ENCODE data around the gene UMODL1. TPM values are rescaled to one million over a fixed set of nuclear protein-coding genes. Genes with fewer than 3 reads are reported as not detected.

The UMODL1 gene
- total and polyA plus RNA-seq, 2 of the 13 experiments (the other 11 are each of a cell fraction or from before 2014, with no cell fraction given) = not detected

DNA sequence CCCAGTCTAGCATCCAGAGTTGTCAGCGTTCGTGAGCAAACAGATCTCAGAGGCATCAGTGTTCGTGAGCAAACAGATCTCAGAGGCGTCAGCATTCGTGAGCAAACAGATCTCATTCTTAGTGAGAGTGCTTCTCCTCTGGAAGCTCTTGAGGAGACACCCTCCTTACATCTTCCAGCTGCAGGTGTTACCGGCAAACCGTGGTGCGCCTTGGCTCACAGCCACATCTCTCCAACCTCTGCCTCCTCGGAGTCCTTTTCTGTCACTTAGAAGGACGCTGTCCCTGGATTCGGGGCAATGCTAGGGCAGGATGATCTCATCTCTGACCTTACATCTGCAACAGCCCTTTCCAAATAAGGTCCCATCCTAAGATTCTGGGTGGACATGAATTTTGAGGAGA lies 14.6 kb upstream of the UMODL1 start:
- H3K9me3 ChIP-seq (ENCODE audit: low read length) = no peaks in the 10 kb centered on the region
- no peaks in the 10 kb centered on the region for H3K79me2 ChIP-seq (ENCODE audit: insufficient read depth, low read length)
- no peak overlapping the region for H3K4me2 ChIP-seq (ENCODE audit: low read depth, low read length)
- H3K27me3 ChIP-seq (ENCODE audit: control insufficient read depth in 1 of 2, insufficient read depth in 2 of 2, low read length in 2 of 2) = peaks cover 12 to 75% of the 10 kb centered on the region in 2 experiments
- H3K4me3 ChIP-seq (replicated peaks in 1 of 3; ENCODE audit: insufficient read depth in 1 of 3, low read depth in 2 of 3, low read length in 3 of 3) = no peak overlapping the region
- 0% methylated on average over 4 of the region's 11 CpGs for WGBS (ENCODE audit: low lambda C conversion rate)
- TF ChIP-seq, protein P1, sequence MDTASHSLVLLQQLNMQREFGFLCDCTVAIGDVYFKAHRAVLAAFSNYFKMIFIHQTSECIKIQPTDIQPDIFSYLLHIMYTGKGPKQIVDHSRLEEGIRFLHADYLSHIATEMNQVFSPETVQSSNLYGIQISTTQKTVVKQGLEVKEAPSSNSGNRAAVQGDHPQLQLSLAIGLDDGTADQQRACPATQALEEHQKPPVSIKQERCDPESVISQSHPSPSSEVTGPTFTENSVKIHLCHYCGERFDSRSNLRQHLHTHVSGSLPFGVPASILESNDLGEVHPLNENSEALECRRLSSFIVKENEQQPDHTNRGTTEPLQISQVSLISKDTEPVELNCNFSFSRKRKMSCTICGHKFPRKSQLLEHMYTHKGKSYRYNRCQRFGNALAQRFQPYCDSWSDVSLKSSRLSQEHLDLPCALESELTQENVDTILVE (CRISPR knock-in tag; IDR thresholded peaks at IDR 0.05) = no peak
- TF ChIP-seq, protein P2, sequence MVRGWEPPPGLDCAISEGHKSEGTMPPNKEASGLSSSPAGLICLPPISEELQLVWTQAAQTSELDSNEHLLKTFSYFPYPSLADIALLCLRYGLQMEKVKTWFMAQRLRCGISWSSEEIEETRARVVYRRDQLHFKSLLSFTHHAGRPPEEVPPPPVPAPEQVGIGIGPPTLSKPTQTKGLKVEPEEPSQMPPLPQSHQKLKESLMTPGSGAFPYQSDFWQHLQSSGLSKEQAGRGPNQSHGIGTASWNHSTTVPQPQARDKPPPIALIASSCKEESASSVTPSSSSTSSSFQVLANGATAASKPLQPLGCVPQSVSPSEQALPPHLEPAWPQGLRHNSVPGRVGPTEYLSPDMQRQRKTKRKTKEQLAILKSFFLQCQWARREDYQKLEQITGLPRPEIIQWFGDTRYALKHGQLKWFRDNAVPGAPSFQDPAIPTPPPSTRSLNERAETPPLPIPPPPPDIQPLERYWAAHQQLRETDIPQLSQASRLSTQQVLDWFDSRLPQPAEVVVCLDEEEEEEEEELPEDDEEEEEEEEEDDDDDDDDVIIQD (CRISPR knock-in tag; IDR thresholded peaks at IDR 0.05; ENCODE audit: low read depth) = no peak
- TF ChIP-seq ZNF207 (IDR thresholded peaks at IDR 0.05; ENCODE audit: borderline replicate concordance) = no peak
- no peak for TF ChIP-seq GATAD2A (CRISPR knock-in tag; IDR thresholded peaks at IDR 0.05)
- H4K20me1 ChIP-seq (ENCODE audit: insufficient read depth, low read length) = no peaks in the 10 kb centered on the region
- no peak for FAIRE-seq
- BruUV-seq (replicated peaks) = no TSS peak
- H3K27ac ChIP-seq (ENCODE audit: extremely low read length, insufficient read depth, low read length) = no peak overlapping the region
- in situ Hi-C loops (cut with HindIII; ENCODE audit: extremely low pct_ligation_motif_present, low pct_unique_long_range_greater_than_20kb) = no loop called here
- no peak for DNase-seq (ENCODE audit: low spot score)
- H3K4me1 ChIP-seq (ENCODE audit: insufficient read depth, low read length) = peaks cover 15% of the 10 kb centered on the region
- no peak overlapping the region for H2AFZ ChIP-seq (ENCODE audit: low read length)
- intact Hi-C loops (cut with micrococcal nuclease; ENCODE audit: unreplicated experiment) = no loop called here
- no peak for ATAC-seq
- ChIA-PET CTCF (ENCODE audit: low intra/inter-chr PET ratio, low total read pairs) (no interaction called here), POLR2A (no interaction called here)
- H3K9ac ChIP-seq (ENCODE audit: insufficient read depth, low read depth, low read length) = no peak overlapping the region
- H3K36me3 ChIP-seq (replicated peaks in 1 of 2; ENCODE audit: control insufficient read depth in 1 of 2, insufficient read depth in 2 of 2, low read length in 2 of 2) = no peaks in the 10 kb centered on the region

DNA sequence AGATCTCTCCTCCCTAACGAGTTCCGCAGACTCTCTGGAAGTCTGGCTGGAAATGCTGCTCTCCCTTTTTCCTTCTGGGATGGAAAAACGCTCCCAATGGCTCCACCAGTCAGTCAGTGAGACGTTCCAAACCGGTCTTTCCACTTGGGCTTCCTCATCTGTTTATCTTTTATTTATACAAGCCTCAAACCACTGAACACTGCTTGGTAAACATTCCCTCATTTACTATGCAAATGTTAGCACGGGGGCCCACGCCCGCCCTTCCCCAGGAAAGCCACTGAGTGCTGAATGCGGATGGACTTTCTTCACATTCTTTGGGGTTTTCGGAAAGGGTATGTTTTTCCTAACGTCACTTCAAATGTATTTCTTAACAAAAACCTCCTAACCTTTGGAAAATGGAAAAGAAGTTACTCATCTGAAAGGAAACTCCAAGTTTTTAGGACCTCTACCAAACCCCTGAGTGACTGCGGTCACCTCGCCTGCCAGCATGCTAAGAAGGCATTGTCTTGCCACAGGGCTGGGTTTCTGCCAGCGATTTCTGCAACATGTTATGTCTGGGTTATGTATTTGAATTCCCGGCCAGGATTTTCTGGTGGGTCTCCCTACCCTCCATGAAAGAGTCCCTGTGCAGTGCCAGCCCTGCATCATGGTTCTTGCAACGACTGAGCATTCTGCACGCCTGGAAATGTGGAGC lies 14.0 kb upstream of the UMODL1 start:
- intact Hi-C loops (cut with micrococcal nuclease; ENCODE audit: unreplicated experiment) = no loop called here

More for the DNA sequence above, 14.0 kb upstream of the UMODL1 start:
- no peak overlapping the region for H3K27ac ChIP-seq (ENCODE audit: extremely low read length, insufficient read depth, low read length)
- H3K9ac ChIP-seq (ENCODE audit: insufficient read depth, low read depth, low read length) = no peak overlapping the region
- 16% methylated on average over 17 of the region's 17 CpGs for WGBS (ENCODE audit: low lambda C conversion rate)
- H3K27me3 ChIP-seq (ENCODE audit: control insufficient read depth in 1 of 2, insufficient read depth in 2 of 2, low read length in 2 of 2) = peaks cover 12 to 77% of the 10 kb centered on the region in 2 experiments
- no peaks in the 10 kb centered on the region for H3K79me2 ChIP-seq (ENCODE audit: insufficient read depth, low read length)
- peaks cover 15% of the 10 kb centered on the region for H3K4me1 ChIP-seq (ENCODE audit: insufficient read depth, low read length)
- H3K4me3 ChIP-seq (replicated peaks in 1 of 3; ENCODE audit: insufficient read depth in 1 of 3, low read depth in 2 of 3, low read length in 3 of 3) = no peak overlapping the region
- no peaks in the 10 kb centered on the region for H3K9me3 ChIP-seq (ENCODE audit: low read length)
- no peaks in the 10 kb centered on the region for H3K36me3 ChIP-seq (replicated peaks in 1 of 2; ENCODE audit: control insufficient read depth in 1 of 2, insufficient read depth in 2 of 2, low read length in 2 of 2)
- FAIRE-seq = no peak
- BruUV-seq (replicated peaks) = no TSS peak
- in situ Hi-C loops (cut with HindIII; ENCODE audit: extremely low pct_ligation_motif_present, low pct_unique_long_range_greater_than_20kb) = no loop called here
- H3K4me2 ChIP-seq (ENCODE audit: low read depth, low read length) = 0 out of 2 replicates have a peak overlapping the region, but pooled peaks have one; percentile 12
- DNase-seq (ENCODE audit: low spot score) = no peak
- H4K20me1 ChIP-seq (ENCODE audit: insufficient read depth, low read length) = no peaks in the 10 kb centered on the region
- ChIA-PET POLR2A (no interaction called here), CTCF (ENCODE audit: low intra/inter-chr PET ratio, low total read pairs) (no interaction called here)
- ATAC-seq = no peak; the same call in 2 of the 3 replicates
- TF ChIP-seq ZNF317 (CRISPR knock-in tag; IDR thresholded peaks at IDR 0.05) (no peak), ZNF138 (CRISPR knock-in tag; IDR thresholded peaks at IDR 0.05; ENCODE audit: low read depth) (no peak), ZNF7 (CRISPR knock-in tag; IDR thresholded peaks at IDR 0.05) (no peak), IRX3 (CRISPR knock-in tag; IDR thresholded peaks at IDR 0.05; ENCODE audit: borderline replicate concordance, low read depth) (no peak), YEATS4 (CRISPR knock-in tag; IDR thresholded peaks at IDR 0.05; ENCODE audit: borderline replicate concordance) (no peak), SRY (CRISPR knock-in tag; IDR thresholded peaks at IDR 0.05) (no peak)
- TF ChIP-seq, protein P3, sequence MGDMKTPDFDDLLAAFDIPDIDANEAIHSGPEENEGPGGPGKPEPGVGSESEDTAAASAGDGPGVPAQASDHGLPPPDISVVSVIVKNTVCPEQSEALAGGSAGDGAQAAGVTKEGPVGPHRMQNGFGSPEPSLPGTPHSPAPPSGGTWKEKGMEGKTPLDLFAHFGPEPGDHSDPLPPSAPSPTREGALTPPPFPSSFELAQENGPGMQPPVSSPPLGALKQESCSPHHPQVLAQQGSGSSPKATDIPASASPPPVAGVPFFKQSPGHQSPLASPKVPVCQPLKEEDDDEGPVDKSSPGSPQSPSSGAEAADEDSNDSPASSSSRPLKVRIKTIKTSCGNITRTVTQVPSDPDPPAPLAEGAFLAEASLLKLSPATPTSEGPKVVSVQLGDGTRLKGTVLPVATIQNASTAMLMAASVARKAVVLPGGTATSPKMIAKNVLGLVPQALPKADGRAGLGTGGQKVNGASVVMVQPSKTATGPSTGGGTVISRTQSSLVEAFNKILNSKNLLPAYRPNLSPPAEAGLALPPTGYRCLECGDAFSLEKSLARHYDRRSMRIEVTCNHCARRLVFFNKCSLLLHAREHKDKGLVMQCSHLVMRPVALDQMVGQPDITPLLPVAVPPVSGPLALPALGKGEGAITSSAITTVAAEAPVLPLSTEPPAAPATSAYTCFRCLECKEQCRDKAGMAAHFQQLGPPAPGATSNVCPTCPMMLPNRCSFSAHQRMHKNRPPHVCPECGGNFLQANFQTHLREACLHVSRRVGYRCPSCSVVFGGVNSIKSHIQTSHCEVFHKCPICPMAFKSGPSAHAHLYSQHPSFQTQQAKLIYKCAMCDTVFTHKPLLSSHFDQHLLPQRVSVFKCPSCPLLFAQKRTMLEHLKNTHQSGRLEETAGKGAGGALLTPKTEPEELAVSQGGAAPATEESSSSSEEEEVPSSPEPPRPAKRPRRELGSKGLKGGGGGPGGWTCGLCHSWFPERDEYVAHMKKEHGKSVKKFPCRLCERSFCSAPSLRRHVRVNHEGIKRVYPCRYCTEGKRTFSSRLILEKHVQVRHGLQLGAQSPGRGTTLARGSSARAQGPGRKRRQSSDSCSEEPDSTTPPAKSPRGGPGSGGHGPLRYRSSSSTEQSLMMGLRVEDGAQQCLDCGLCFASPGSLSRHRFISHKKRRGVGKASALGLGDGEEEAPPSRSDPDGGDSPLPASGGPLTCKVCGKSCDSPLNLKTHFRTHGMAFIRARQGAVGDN (CRISPR knock-in tag; IDR thresholded peaks at IDR 0.05) = no peak
- no peak overlapping the region for H2AFZ ChIP-seq (ENCODE audit: low read length)
